GM18511 (cell line): ENCODE results near the gene HAUS8.
A peak's percentile ranks its signal among the peaks of the same experiment; 100 is the strongest.
"Not testable (repeated sequence)": the region's sequence is repeated elsewhere in the genome, so short reads cannot be mapped to it uniquely, and the experiment has no call there.

Source experiments
- ATAC-seq: cut with Tn5 transposase; IDR thresholded peaks from one replicate; pipeline ENCODE4 v1.9.1; 2021; ENCODE audit warnings: mild to moderate bottlenecking, moderate library complexity; ENCODE audit not compliant: unreplicated experiment

HAUS8 gene

GRCh38 chr19:17103177-17103576, 27.9 kb upstream of the HAUS8 start:
- no peak for ATAC-seq

DNA sequence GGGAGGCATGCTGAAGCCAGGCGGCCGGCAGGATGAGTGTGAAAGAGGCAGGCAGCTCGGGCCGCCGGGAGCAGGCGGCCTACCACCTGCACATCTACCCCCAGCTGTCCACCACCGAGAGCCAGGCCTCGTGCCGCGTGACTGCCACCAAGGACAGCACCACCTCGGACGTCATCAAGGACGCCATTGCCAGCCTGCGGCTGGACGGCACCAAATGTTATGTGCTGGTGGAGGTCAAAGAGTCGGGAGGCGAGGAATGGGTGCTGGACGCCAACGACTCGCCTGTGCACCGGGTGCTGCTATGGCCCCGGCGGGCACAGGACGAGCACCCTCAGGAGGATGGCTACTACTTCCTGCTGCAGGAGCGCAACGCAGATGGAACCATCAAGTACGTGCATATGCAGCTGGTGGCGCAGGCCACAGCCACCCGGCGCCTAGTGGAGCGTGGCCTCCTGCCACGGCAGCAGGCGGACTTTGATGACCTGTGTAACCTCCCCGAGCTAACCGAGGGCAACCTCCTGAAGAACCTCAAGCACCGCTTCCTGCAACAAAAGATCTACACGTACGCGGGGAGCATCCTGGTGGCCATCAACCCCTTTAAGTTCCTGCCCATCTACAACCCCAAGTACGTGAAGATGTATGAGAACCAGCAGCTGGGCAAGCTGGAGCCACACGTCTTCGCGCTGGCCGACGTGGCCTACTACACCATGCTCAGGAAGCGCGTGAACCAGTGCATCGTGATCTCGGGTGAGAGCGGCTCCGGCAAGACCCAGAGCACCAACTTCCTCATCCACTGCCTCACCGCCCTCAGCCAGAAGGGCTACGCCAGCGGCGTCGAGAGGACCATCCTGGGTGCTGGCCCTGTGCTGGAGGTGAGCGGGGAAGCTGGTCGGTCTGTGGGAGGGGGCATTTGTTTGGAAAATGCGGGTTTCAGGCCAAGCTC, 26.7 kb upstream of the HAUS8 start:
- ATAC-seq, result no peak

DNA sequence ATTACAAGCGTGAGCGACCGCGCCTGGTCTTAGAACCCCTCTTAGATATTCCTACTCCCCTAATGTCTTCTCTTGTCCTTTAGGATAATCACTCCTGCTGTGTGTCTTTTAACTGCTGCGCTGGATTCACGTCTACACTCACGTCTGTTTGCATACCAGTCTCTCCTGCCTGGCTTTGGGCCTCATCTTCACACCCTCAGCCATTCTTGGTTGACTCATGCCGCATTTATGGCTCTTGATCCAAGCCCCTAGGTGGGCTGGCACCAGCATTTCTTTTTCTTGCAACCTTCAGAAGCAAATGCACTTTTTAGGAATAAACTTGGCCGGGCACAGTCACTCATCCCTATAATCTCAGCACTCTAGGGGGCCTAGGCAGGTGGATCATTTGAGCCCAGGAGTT, 23.1 kb upstream of the HAUS8 start:
- no peak for ATAC-seq

- ATAC-seq, result no peak
These were observed 22.4 kb upstream of the HAUS8 start for GRCh38 chr19:17097593-17098126.

- no peak for ATAC-seq
These were observed 20.1 kb upstream of the HAUS8 start for GRCh38 chr19:17095141-17095919.

DNA sequence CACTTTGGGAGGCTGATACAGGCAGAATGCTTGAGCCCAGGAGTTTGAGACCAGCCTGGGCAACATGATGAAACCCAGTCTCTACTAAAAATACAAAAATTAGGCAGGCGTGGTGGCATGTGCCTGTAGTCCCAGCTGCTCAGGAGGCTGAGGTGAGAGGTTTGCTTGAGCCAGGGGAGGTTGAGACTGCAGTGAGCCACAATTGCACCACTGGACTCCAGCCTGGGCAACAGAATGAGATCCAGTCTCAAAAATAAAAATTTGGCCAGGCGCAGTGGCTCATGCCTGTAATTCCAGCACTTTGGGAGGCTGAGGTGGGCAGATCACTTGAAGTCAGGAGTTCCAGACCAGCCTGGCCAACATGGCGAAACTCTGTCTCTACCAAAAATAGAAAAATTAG, 19.4 kb upstream of the HAUS8 start:
- not testable (repeated sequence) for ATAC-seq

GRCh38 chr19:17092696-17093095, 17.4 kb upstream of the HAUS8 start:
- no peak for ATAC-seq

- no peak for ATAC-seq
These were observed 16.6 kb upstream of the HAUS8 start for GRCh38 chr19:17091758-17092333.

DNA sequence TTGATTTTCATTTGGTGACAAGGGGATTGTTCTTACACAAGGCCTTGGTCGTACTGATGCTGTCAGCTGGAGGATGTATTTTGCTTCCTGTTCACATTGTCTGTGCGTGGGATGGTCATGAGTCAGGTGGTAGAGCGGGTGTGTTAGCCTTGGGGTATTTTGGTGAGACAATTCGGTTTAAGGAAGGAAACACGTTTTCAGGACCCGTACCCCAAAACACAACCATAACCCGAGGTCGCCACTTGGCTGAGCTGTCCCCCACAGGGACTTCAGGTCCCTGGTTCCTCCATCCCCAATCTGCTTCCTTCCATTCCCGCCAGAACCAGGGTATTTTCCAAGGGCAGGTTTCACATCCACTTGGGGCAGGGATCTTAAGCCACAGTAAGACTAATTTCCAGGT, 15.3 kb upstream of the HAUS8 start:
- ATAC-seq, result no peak

- ATAC-seq, result no peak
These were observed 13.3 kb upstream of the HAUS8 start for GRCh38 chr19:17088552-17088951.

GRCh38 chr19:17086834-17087233, 11.6 kb upstream of the HAUS8 start:
- no peak for ATAC-seq

GRCh38 chr19:17086120-17086519, 10.9 kb upstream of the HAUS8 start:
- no peak for ATAC-seq

DNA sequence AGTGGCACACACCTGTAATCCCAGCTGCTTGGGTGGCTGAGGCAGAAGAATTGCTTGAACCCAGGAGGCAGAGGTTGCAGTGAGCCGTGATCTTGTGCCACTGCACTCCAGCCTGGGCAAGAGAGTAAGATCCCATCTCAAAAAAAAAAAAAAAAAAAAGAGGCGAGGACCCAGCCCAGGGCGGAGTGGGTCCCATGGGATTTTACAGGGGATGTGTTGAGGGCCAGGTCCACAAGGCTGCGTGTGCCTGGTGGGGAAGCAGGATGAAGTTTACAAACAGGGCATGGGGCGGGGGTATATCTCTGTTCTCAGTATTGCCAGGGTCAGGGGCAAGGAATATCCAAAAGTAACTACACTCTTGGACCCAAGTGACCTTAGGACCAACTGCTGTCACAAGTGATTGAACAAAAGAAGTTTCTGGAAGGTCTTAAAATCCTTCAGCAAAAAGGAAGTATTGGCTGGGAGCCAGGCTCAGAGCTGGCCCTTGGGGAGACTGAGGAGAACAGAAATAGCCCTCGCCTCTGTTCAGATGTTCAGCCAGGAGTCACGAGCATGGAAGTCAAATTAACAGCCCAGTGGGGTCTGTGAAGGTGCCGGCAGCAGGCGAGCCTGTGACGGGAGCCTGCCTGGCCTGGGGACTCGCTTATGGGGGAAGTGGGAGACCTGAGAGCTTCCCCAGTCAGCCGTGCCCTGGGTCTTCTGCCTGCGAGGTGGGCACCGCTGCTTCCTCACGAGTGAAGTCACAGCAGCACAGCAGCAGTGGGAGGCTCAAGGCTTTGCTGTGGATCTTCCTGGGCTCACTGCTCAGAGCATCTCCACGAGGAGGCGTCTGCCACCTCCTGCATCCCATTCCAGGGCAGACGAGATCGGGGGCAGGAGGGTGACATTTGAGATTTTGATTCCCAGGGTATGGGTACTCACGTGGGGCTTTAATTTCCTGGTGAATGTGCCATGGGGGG, 6.7 kb upstream of the HAUS8 start:
- no peak for ATAC-seq

- no peak for ATAC-seq
These were observed 5.2 kb upstream of the HAUS8 start for GRCh38 chr19:17080440-17080801.

GRCh38 chr19:17079710-17080439, 4.6 kb upstream of the HAUS8 start:
- peak; percentile 48 for ATAC-seq

DNA sequence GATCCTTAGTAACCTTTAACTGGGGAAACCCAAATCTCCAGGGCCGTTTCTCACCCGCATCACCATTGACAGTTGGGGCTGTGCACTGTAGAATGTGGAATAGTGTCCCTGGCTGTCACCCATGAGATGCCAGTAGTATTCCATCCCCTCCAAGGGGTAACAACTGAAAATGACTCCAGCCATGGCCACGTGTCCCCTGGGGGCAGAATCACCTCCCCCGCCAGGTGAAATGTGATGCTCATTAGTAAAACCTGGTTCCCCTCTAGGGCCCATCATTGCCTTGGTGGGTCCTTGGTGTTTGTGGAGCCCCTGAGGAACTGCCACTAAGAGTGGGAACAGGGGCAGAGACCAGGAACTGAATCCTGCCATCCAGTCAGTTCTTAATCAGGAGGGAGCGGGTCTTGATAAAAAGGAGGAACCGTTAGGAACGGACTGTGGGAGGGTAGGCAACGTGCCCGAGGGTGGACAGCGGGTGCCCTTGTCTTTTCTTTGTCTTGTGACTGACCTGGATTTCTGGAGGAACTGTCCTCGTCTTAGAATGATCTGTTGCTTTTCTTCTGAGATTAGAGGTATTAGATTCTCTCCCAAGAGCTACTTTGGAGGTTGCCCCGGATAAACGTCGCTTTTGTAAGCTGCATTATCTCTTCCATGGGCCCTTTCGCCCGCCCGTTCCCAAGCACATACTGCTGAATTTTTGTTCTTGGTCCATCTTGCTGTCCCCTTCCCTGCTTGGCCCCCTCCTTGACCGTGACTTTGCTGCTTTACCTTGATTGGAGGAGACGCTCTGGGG, 3.9 kb upstream of the HAUS8 start:
- no peak for ATAC-seq

DNA sequence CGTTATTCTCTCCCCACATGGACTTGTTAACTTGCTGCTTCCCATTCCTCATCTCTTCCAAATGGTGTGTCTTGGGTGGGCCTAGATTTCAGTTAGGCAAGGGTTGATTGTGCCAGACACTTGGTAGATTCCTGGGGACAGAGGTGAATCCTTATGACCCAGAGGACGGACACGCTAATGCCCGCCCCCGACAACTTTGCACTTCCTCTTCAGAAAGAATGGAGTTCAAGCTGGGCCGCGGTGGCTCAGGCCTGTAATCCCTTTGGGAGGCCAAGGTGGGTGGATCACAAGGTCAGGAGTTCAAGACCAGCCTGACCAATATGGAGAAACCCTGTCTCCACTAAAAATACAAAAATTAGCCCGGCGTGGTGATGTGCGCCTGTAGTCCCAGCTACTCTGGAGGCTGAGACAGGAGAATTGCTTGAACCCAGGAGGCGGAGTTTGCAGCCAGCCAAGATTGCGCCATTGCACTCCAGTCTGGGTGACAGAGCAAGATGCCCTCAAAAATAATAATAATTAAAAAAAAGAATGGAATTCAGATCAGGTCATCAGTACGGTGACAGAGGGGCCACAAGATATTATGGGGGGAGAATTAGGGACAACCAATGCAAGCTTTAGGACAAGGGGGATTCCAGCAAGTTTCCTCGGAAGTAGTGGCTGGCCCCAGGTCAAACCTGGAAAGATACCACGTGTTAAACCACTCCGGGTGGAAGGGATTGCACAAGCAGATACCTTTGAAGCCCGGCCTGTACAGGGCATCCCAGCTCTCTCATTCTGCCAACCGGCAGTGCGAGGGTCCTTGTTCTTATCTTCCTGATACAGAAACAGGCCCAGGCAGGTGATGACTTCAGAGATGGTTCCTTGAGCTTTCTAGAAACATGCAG, 3.0 kb upstream of the HAUS8 start:
- no peak for ATAC-seq
